BLaER1 (cell line): ENCODE data around the gene GNAO1.

Experiments
- H3K27ac ChIP-seq: shearing (Covaris generic); formaldehyde crosslinking; 2 replicates; pipeline ENCODE4 v1.8.1; 2022
- H3K27me3 ChIP-seq: shearing (Covaris generic); formaldehyde crosslinking; 2 replicates; pipeline ENCODE4 v1.8.1; 2022
- H3K36me3 ChIP-seq: shearing (Covaris generic); formaldehyde crosslinking; 2 replicates; pipeline ENCODE4 v1.8.1; 2022
- H3K4me1 ChIP-seq: shearing (Covaris generic); formaldehyde crosslinking; 2 replicates; pipeline ENCODE4 v1.8.1; 2022
- H3K4me2 ChIP-seq: shearing (Covaris generic); formaldehyde crosslinking; 2 replicates; pipeline ENCODE4 v1.8.1; 2022
- H3K4me3 ChIP-seq: shearing (Covaris generic); formaldehyde crosslinking; 2 replicates; pipeline ENCODE4 v1.8.1; 2022
- H3K9ac ChIP-seq: shearing (Covaris generic); formaldehyde crosslinking; 2 replicates; pipeline ENCODE4 v1.8.1; 2022
- H3K9me3 ChIP-seq: shearing (Covaris generic); formaldehyde crosslinking; 2 replicates; pipeline ENCODE4 v1.8.1; 2022
- H4K20me1 ChIP-seq: shearing (Covaris generic); formaldehyde crosslinking; 2 replicates; pipeline ENCODE4 v1.8.1; 2022
- Cebpa-rat ChIP-seq: shearing (Covaris generic); IDR thresholded peaks from 2 replicates; pipeline ENCODE4 v1.8.1; 2022

Gene GNAO1

GRCh38 chr16:56211435-56211981 lies 20.2 kb downstream of the GNAO1 start:
- H3K27ac ChIP-seq: no peak overlapping the region
- H3K27me3 ChIP-seq: no peaks in the 10 kb centered on the region
- TF ChIP-seq Cebpa-rat: no peak
- no peaks in the 10 kb centered on the region for H3K9me3 ChIP-seq
- H3K4me3 ChIP-seq: no peak overlapping the region
- H4K20me1 ChIP-seq: no peaks in the 10 kb centered on the region
- H3K4me2 ChIP-seq: no peak overlapping the region
- H3K4me1 ChIP-seq: no peaks in the 10 kb centered on the region
- H3K9ac ChIP-seq: no peak overlapping the region
- no peaks in the 10 kb centered on the region for H3K36me3 ChIP-seq

DNA sequence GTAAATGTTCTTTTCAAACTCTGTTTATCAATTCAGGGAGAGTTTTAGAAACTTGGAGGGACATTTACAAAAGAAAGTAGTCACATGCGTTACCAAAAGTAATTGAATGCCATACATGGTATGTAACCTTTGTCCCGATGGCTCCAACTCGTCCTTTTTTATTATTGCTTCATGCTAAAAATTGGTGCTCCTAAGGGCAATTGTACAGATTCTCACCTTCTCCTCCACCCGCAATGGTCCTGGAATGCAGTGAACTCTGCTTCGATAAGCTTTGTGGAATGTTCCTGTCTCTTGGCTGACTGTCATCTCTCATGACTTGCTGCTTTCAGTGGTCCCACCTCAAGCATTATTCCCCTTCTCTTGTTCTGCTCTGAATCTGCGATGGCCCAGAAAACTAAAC lies 20.9 kb downstream of the GNAO1 start:
- no peak overlapping the region for H3K9ac ChIP-seq
- no peak overlapping the region for H3K4me3 ChIP-seq
- H3K36me3 ChIP-seq: no peaks in the 10 kb centered on the region
- no peaks in the 10 kb centered on the region for H4K20me1 ChIP-seq
- no peaks in the 10 kb centered on the region for H3K4me1 ChIP-seq
- H3K9me3 ChIP-seq: no peaks in the 10 kb centered on the region
- no peak overlapping the region for H3K4me2 ChIP-seq
- no peak for TF ChIP-seq Cebpa-rat
- H3K27ac ChIP-seq: no peak overlapping the region
- no peaks in the 10 kb centered on the region for H3K27me3 ChIP-seq

DNA sequence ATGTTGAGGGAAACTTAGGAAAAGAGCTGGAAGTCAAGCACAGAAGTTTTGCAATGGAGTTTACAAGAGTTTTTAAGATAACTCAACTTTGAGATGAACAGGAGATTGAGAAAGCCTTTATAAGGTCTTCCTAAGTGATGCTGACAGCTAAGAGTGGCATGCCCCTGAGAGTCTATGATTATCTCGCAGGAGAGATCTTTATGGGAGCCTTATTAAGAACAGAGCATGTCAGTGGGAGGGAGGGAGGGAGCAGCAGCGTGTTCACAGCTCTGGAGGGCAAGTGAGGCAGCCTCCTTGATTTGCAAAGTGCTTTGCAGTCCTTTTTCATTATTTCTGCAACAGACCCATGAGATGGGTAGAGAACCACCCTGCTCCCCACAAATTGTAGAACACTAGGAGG lies 30.7 kb downstream of the GNAO1 start:
- no peaks in the 10 kb centered on the region for H3K27me3 ChIP-seq
- H3K9me3 ChIP-seq: no peaks in the 10 kb centered on the region
- H4K20me1 ChIP-seq: no peaks in the 10 kb centered on the region
- no peak for TF ChIP-seq Cebpa-rat
- no peak overlapping the region for H3K9ac ChIP-seq
- H3K4me1 ChIP-seq: peaks cover 10% of the 10 kb centered on the region
- no peaks in the 10 kb centered on the region for H3K36me3 ChIP-seq
- no peak overlapping the region for H3K4me3 ChIP-seq
- no peak overlapping the region for H3K4me2 ChIP-seq
- no peak overlapping the region for H3K27ac ChIP-seq

DNA sequence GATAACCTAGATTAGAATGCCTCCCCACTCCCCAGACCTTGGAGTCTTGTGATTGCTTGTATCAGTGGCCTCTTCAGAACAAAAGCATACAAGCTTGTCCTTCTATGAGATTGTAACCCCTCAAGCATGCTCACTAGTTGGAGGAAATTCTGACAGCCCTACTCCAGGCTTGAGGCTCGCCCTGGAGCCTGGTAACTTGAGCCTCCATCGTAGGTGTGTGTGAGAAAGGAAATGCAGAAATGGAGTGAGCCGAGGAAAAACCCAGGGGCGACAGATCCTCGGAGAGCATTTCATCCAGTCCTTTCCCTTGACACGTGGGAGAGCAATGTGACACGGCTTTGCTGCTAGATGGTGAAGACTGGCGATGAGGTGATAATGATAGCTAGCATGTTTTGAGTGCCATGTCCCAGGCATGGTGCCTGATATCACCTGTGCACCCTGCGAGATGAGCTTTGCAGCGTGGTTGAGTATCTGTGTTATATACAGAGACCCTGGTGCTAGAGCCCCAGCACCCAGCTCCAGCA lies 31.2 kb downstream of the GNAO1 start:
- peaks cover 15% of the 10 kb centered on the region for H3K4me1 ChIP-seq
- no peaks in the 10 kb centered on the region for H3K36me3 ChIP-seq
- no peak for TF ChIP-seq Cebpa-rat
- no peaks in the 10 kb centered on the region for H4K20me1 ChIP-seq
- H3K27ac ChIP-seq: no peak overlapping the region
- no peaks in the 10 kb centered on the region for H3K27me3 ChIP-seq
- no peak overlapping the region for H3K9ac ChIP-seq
- no peak overlapping the region for H3K4me2 ChIP-seq
- H3K9me3 ChIP-seq: no peaks in the 10 kb centered on the region
- H3K4me3 ChIP-seq: no peak overlapping the region

GRCh38 chr16:56225017-56225742 lies 33.9 kb downstream of the GNAO1 start:
- Histone ChIP-seq H3K4me2 (no peak overlapping the region), H4K20me1 (no peaks in the 10 kb centered on the region), H3K27ac (no peak overlapping the region), H3K9ac (no peak overlapping the region), H3K4me1 (peaks cover 16% of the 10 kb centered on the region), H3K27me3 (no peaks in the 10 kb centered on the region), H3K9me3 (no peaks in the 10 kb centered on the region), H3K4me3 (no peak overlapping the region), H3K36me3 (no peaks in the 10 kb centered on the region)
- no peak for TF ChIP-seq Cebpa-rat

GRCh38 chr16:56226187-56226586 lies 34.9 kb downstream of the GNAO1 start:
- H4K20me1 ChIP-seq: no peaks in the 10 kb centered on the region
- peaks cover 16% of the 10 kb centered on the region for H3K4me1 ChIP-seq
- no peaks in the 10 kb centered on the region for H3K36me3 ChIP-seq
- no peak overlapping the region for H3K9ac ChIP-seq
- TF ChIP-seq Cebpa-rat: no peak
- no peaks in the 10 kb centered on the region for H3K9me3 ChIP-seq
- H3K27me3 ChIP-seq: no peaks in the 10 kb centered on the region
- peak overlapping the region; percentile 61; the same call in 1 of the 2 replicates for H3K4me2 ChIP-seq
- H3K4me3 ChIP-seq: no peak overlapping the region
- H3K27ac ChIP-seq: no peak overlapping the region

DNA sequence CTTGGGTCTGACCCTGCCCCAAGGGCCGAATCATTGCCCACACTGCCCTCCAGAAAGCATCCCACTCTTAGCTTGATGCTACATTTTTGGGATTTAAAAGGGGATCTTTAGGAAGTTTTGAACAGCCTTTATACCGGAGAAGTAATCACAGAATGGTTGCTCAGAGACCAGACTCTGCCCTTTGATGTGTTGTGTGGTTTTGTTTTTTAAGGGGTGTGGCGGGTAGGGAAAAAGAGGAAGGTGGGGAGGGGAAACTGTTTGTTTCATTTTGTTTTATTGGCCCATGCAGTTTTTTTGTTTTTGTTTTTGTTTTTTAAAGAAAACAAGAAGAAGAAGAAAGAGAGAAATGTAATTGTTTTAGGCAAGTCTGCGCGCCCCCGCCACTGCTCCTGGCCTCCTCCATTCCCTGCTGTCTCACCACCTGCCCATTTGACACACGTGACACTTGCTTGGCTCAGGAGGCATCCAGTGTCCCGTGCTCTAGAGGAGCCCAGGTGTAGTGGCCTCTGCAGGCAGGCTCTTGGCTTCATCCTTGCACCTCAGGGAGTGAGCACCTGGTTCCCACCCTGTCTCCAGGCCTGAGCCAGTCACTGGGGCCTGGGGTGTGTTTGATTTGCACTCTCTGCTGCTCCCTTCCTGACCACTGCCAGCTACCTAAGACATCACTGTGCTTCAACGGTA lies 35.7 kb downstream of the GNAO1 start:
- Histone ChIP-seq H3K27me3 (no peaks in the 10 kb centered on the region), H3K9ac (no peak overlapping the region), H3K9me3 (no peaks in the 10 kb centered on the region), H3K27ac (no peak overlapping the region), H4K20me1 (no peaks in the 10 kb centered on the region), H3K36me3 (no peaks in the 10 kb centered on the region), H3K4me2 (peak overlapping the region; percentile 61), H3K4me1 (peaks cover 16% of the 10 kb centered on the region), H3K4me3 (no peak overlapping the region)
- TF ChIP-seq Cebpa-rat: no peak

- Histone ChIP-seq H3K27me3 (no peaks in the 10 kb centered on the region), H3K4me1 (peaks cover 16% of the 10 kb centered on the region), H3K9ac (no peak overlapping the region), H3K27ac (no peak overlapping the region), H4K20me1 (no peaks in the 10 kb centered on the region), H3K4me3 (no peak overlapping the region), H3K9me3 (no peaks in the 10 kb centered on the region), H3K36me3 (no peaks in the 10 kb centered on the region), H3K4me2 (no peak overlapping the region)
- TF ChIP-seq Cebpa-rat: no peak
These were observed 36.6 kb downstream of the GNAO1 start for GRCh38 chr16:56227936-56228335.

GRCh38 chr16:56228476-56228875 lies 37.2 kb downstream of the GNAO1 start:
- H3K4me1 ChIP-seq: peaks cover 16% of the 10 kb centered on the region
- no peak overlapping the region for H3K27ac ChIP-seq
- no peaks in the 10 kb centered on the region for H3K36me3 ChIP-seq
- no peak for TF ChIP-seq Cebpa-rat
- H3K27me3 ChIP-seq: no peaks in the 10 kb centered on the region
- no peaks in the 10 kb centered on the region for H4K20me1 ChIP-seq
- H3K4me2 ChIP-seq: no peak overlapping the region
- H3K9me3 ChIP-seq: no peaks in the 10 kb centered on the region
- H3K4me3 ChIP-seq: no peak overlapping the region
- H3K9ac ChIP-seq: no peak overlapping the region
